NCI-H128 (cell line): ENCODE results near the gene COBL.

Experiments used
- DNase-seq: peaks from one replicate; lab custom pipeline; 2025; ENCODE audit not compliant: unreplicated experiment; lab: John Stamatoyannopoulos, UW

COBL gene

DNA sequence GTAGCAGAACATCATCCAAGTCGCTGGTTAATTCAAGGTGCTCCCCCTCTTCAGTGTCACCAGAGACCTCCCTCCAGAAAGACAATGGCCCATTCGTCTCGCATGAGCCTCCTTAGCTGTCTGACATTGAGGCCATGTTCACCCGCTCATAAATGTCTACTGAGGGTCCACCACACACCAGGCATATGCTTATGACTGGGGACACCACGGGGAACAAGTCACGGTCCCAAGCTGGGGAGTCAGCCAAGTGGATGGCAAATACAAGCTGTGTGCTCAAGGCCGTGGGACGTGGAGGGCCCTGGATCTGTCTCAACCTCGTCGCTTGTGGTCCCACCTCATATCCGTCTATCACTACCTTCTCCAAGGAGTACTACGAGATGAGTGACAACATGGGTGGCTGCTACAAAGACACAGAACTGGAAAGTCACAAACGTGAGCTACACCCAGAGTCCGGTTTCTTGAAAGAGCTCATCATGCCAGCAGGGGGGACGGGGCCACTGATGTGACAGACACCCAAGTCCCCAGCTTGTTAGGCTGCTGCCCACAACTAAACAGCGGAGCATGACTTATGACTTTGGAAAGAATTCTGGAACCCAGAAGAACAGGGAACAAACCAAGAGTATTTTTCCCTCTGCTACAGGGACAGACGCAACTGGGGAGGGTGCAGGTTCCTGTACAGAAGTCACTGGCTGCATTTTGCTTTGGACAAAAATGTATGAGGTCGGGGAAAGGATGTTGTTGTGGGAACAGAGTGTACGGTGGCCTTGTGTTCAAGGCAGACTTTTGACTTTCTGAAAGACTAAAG lies 189.6 kb downstream of the COBL start:
- no peak for DNase-seq

DNA sequence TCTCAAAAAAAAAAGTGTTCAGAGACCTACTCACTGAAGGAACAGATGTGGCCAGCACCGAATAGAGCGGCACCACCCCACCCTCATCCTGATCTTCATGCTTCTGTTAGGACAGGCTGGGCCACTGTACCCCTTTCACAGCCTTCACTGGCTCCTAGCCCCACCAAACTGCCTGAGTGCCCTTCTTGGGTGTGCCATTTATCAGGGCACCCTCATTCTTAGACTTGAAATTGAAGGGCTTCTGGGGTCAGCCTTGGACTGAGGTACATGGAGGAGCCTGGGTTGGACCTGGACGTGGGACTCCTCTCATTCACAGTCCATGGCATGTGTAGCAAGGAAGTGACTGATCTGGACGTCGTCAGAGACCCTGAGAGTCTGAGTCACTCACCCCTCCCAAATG lies 190.3 kb downstream of the COBL start:
- DNase-seq, result no peak

DNA sequence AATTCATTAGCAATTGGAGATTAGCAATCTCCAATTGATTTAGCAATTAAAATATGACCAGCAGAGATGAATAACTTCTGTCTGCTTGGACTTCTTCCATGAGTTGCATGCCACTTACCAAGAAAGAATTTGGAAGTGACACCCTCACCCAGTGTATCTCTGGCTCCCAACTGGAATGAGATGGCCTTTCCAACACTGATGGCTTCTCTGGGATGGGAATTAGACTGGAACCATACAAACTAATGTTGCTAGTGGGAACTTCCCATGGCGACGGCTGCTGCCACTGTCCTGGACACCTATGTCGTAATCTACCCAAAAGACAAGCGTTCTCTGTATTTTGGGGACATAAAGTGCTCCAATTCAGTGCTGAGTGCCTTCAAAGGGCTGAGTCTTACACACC lies 192.3 kb downstream of the COBL start:
- no peak for DNase-seq

DNA sequence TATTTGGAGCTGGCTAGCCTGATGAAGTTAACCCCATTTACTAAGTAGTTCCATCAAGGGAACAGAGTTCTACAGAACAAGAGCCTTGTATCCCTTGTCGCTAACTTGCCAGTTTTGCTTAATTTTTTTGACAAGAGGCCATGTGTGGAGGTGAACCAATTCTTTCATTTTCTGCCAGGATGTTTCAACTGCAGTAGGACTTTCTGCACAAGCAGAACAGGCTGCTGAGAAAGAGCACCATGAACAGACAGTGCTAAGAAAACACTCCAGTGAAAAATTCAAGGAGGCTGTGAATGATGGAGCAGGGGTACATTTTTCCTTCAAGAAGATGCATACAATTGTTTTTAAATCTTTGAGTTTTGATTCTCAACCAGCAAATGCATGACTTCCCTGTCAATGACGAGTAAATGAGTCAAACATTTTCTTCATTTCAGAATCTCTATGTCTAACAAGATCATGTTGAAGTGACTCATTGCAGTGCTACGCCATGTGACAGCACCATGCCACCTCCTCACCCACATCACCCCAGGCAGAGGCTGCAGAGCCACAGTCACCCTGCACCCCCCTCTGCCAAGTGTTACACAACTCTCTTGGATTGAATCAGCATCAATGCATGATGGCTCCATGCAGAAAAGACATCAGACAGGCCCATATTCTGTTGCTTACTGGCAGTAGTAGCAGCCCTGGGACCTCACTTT lies 193.1 kb downstream of the COBL start:
- DNase-seq, result no peak

DNA sequence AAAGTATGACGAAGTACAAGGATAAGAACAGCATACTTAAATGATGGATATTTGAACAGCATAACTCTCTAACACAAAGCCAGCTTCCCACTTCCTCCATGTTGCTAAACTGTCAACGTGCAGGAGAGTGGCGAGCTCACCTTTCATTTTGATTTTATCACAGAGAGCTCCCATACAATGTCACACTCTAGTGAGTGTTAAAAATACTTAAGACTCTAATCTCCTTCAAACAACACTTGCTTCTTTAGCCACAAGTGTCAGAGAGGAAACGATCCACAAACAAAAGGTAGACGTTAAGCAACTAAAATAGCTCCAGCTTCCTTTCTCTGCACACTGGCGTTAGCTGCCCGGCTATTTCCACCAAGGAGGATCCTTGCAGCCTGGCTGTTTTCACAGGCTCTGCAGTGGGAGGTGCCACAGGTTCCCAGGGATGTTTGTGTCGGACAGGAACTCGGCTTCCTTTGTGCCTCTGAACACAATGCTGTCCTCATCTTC lies 194.6 kb downstream of the COBL start:
- no peak for DNase-seq

DNA sequence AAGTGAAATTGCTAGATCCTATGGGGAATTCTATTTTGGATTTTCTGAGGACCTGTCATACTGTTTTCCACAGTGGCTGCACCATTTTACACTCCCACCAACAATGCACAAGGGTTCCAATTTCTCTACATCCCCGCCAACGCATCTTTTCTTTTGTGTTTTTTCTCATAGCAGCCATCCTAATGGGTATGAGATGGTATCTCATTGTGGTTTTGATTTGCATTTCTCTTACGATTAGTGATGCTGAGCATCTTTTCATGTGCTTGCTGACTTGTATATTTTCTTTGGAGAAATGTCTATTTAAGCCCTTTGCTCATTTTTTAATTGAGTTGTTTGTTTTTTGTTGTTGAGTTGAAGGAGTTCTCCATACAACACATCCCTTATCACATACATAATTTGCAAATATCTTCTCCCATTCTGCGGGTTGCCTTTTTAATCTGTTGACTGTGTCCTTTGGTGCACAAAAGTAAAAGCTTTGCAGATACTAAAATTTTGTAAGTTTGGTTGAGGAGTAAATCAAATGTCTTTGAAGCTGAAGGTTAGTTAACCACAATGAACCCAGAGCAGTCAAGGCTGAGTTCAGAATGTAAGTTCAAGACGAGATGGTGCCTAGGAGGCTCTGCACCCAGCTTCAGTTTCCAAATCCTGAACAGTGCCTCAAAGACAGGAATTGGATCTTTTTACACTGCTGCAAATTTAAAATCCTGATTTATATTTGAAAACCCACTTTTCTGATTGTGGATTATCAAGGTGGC lies 195.4 kb downstream of the COBL start:
- no peak for DNase-seq

DNA sequence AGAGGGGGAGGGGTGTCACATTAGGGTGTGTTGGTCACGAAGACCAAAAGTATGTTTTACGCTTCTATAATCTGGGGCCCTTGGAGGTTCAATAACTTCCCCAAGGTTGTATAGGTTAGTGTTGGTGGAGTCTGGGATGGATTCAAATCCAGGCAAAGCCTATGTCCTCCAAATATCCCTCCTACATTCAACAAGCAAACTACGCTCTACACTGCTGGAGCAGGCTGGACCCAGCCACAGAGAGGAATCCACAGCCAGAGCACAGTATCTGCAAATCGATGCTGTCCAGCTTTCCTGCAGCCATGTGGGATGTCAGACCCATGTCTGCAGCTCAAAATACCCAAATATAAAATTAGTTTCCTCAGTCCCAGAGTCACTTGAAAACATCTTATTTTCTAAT lies 198.0 kb downstream of the COBL start:
- DNase-seq, result no peak

DNA sequence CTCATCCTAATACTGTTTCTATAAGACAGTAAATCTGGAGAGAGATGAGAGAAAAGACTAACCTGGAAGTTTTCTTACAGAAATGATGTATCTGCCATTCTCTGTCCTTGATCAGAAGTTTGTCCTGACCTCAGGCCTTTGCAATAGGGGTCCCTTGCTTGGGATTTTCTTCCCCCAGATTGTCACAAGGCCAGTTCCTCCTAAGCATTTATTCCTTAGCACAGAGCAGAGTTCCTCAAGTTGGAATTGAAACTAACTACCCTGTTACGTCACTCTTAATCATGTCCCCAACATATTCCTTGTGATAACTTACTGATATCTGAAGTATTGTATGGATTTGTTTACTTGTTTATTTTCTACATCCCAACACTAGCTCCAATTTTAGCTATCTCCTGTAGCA lies 202.1 kb downstream of the COBL start:
- DNase-seq, result no peak

DNA sequence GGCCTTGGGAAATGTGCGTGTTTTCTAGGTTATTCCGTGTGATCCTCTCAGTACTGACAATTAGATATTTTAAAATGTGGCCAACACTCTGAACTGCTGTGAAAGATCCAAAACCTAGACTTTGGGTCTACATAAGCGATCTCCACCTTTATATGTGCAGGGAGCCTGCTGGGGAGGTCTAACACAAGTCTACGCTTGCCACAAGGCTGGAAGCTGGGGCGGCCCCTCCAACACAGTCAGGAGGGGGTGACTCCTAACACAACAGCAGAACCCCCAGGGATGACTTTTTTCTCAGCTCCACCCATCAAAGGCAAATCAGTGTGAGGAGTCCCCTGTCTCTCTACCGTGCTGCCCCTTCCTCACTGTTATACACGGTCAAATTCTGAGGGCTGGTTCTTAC lies 202.6 kb downstream of the COBL start:
- DNase-seq, result no peak

DNA sequence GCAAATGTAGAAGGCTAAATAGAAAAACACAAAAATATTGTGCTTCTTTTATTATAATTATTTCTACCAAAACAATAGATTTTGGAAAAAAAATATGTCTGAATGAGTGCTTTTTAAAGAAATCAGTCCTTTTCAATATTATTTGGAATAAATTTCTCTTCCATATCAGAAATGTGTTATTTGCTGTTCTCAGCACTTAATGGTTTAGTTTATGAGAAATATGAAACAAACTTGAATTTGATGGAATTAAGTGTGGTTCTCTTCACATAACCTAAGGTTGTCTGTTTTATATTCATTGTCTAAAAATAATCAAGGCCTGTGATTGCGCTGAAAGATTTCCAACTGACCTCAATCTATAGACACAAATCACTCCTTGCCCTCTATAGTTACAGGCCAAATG lies 203.0 kb downstream of the COBL start:
- no peak for DNase-seq

DNA sequence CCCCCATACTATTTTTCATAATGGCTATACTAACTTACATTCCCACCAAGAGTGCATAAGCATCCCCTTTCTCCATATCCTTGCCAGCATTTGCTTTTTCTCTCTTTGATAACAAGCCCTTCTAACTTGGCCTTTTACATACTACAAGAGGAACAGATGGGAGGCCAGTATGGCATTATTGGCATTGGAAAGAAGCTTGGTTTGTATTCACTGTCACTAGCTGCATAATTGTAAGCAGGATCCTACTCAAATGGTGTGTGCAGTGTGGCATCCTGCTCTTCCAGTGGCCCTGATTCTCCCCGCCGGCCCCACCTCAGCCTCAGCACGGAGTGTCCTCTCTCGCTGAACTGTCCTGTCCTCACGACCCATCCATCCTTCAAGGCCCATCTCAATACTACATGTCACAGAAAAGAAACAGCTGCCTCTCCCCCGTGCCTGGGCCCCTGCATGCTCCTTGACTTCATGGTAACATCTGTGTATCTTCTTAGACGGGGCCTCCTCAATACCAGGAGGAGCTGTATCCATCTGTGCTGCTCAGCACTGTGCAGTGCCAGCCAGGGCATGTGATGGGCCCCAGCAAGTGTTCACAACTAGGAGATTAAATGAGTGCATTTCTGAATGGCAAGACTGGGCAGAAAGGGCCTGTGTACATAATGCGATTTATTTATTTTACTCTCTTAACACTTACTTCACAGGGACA lies 205.2 kb downstream of the COBL start:
- no peak for DNase-seq

DNA sequence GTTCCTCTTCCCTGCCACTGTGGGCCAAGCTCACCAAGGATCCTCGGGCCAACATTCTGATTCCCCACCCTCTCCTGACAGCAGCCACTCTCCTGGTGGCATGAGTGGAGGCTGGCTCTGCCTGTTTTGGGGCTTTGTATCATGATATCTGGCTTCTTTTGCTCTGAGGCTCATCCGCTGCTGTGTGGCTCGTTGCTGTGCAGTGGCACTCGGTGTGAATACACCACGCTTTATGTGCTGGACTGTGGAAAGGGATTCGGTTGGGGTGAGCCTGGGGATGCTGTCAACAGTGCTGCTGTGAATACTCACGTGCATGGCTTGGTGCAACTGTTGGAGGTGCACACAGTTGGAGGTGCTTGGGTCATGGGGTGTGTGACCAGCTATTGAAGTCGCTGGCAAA lies 208.5 kb downstream of the COBL start:
- DNase-seq, result no peak

DNA sequence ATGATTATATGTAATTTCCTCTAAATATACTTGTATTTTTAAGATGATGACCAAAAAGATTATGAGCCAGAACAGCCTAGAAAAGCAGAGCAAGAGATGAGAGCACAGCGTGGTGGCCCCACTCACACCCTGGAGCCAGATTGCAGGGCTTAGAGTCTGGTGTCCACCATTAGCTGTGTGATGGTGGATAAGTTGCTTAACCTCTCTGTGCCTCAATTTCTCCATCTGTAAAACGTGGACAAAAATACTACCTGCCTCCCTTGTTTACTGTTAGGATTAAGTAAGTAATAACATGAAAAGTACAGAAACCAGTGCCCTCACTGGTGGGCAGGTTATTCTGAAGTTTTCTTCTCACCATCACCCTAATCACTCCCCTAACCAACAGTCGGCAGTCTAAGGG lies 212.3 kb downstream of the COBL start:
- no peak for DNase-seq

DNA sequence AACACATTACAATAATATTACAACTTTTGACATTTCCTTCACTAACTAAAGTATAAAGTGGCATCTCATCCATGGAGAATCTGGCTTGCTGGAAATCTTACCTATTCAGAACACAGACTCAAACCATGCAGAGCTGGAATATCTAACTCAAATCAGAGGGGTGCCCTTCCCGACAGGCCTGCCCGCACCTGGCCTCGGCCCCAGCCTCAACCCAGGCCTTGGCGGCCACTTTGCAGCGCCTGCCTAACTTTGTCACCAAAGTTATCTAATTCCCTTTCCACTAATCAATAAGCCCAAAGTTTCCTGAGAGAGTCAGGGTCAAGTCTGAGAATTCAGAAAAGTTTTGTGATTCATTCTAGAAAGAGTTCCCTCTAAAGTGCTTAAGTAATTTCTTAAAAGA lies 212.9 kb downstream of the COBL start:
- DNase-seq, result no peak

DNA sequence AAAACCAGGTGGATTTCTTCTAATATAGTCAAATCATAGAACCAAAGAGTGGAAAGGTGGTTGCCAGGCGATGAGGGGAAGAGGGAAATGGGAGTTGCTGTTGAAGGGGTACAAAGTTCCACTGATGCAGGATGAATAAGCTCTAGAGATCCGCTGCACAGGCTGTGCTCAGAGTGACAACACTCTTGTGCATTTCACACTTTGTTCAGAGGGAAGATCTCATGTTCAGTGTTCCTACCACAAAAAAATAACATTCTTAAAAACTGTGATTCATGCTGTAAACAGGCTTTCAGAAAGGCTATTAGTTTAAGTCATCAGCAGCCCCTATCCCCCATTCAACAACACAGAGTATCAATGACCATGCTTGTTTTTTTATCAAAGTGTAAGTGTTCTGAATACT lies 213.8 kb downstream of the COBL start:
- DNase-seq, result no peak

DNA sequence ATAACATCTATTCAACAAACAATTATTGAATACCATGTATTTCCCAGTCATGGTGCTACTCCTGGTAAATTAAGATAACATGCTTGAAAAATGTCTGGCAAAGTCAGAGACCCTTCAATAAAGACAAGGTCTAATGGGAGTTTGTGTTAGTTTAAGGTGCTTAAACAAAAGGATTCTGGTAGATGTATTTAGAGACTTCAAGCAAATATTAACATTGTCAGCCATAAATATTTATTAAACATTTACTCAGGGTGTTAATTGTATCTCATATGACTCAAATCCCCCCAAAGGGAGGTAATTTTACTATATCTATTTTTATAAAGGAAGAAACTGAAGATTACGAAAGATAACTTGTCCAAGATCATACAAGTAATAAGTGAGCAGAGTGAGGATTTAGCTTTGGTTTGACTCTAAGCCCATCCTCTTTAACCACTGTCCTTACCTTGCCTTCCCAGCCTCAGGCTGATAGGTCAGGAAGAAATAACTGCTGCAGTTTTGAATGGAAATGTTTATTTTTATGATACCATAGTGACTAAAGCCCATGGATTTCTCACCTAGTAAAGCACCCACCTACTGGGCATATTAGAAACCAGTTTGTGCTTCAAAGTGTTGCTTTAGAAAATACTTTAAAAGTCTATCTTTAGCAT lies 215.4 kb downstream of the COBL start:
- no peak for DNase-seq

DNA sequence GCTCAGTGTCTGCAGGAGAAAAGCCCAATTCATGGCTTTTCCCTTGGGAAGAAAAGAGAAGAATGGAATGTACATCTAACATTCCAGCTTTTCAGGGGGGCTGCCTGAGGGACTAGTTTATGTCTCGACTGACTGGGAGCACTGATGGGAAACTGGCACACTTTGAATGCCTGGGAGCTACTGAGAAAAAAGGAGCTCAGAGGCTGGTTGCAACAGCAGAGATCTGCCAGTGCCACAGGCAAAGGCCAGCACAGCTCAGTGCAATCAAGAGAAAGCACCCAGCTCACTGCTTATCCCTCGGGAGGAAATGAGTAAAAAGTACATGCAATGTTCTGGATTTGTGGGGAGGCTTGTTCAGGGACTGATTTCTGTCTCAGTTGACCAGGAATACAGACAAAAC lies 226.2 kb downstream of the COBL start:
- DNase-seq, result no peak

DNA sequence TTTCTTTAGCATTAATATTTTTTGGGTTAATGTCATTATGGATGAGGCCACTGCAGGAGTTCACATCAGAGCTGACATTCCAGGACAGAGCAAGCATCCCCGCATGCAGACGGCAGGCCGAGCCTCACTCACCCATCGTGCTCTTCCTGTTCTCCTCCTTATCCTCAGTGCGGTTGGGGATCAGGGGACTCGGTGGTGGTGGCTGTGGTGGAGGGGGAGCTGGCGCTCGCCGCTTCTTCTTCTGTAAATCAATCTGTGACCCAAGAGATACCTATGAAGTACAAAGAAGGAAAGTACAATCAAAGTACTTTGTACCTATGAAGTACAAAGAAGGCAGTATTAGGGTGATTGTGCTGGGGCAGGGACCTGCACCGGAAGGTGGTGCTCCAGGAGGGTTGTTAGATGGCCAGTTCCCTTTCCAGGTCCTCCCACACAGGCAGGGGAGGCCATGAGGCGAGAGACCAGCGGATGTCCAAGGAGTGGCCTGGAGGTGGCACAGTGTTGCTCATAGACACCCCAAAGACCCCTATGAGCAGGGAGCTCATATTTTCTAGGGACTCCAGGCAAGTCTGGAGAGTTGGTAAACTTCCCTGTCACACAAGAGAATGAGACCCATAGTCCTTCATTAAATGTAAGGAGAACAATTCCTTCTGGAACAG lies 231.4 kb downstream of the COBL start:
- DNase-seq, result no peak

DNA sequence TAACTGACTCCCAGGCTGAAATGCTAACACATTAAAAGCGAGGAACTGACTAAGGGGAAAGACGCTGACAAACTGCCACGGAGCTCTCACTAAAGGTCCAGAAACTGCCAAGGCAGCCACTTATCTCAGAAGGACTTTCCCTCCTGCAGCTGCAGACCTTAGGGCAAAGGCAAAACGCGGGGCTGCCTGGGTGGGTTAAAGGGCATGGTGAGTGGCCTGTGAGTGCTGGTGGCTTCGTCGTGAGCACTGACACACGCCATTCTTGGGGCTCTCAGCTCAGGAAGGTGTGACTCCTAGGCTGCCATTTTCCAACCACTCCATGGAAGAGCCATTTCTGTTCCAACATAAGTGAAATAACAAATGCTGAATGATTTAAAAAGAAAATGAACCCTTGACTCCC lies 232.5 kb downstream of the COBL start:
- DNase-seq, result no peak

DNA sequence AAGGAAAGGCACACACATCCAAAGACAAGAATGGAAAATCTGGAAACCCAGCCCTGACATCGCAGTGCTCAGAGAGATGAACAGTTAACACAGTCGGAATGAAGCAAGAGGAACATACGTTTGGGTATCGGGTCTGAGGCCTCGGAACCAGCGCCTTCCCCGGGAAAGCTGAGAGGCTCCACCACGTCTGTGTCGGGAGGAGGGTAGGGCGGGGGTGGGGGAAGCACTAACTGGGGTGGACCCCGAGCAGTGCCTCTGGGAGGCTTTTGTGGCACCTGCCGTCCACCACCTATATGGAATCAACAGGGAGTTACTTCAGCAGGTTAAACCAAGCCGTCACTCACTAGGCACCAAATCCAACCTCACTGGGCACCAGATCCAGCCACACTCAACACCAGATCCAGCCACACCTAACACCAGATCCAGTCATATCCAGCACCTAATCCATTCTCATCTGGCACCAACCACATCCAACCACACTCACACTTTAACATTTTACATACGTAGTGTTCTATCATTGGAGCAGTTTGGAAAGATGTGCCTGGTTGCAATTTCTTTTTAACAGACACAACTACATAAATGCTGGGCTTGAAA lies 233.6 kb downstream of the COBL start:
- no peak for DNase-seq
